ELR (cell line): ENCODE measurements around the gene EPHA2.

Experiments
- DNase-seq: peaks from one replicate; pipeline ENCODE4 v3.0.0-alpha.2; 2015; ENCODE audit warnings: low read depth

Gene EPHA2

DNA sequence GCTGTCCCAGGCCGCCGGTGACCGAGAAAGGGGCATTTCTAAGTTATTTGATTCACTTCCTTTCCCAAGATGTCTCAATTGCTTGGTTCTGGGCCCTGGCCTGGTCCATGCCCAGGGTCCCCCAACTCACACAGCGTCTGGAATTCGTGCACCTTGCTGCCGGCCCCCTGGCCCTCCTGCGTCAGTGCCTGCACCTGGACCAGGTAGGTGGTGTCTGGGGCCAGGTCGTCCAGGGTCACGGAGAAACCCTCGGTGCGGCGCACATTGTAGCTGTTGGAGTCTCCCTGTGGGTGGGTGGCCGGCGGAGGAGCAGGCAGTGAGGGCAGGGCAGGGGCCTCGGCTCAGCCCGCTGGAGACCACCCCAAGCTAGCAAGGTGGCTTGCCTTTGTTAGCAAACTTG lies 21.0 kb downstream of the EPHA2 start:
- DNase-seq: no peak

- DNase-seq: no peak
Measured at GRCh38 chr1:16134066-16134801, 21.6 kb downstream of the EPHA2 start.

DNA sequence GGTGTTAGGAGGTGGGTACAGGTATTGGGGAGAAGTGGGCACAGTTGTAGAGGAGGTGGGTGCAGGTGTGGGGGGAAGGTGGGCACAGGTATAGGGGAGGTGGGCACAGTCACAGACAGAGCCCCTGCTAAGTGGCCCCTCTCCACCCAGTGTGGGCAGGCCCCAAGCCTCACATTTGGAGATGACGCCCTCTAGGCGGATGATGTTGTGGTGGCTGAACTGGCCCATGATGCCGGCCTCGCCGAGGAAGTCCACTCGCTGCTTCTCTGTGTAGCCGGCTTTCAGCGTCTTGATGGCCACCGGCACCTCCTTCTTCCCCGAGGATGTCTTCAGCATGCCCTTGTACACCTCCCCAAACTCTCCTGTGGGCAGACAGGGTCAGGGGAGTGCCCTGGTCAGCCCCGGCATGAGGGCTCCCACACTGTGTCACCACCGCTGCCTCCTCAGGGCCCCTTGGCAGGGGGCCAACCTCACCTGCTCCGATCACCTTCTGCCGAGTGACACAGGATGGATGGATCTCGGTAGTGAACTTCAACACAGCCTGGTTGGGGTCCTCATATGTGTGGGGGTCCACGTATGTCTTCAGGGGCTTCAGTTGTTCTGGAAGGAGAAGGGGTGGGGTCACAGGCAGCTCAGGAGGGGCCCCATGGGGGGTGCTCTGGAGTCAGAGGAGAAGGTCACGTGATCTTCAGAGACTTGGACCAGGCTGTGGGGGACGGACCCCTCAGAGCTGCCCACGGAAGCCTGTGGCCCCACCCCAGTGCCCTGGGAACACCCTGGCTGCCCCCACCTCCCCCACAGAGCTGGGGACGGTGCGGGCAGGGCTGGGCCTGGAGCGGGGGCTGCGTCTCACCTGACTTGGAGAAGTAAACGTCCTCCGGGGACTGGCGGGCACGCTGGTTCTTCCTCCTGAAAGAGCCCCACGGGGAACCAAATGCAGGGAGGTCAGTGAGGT lies 22.6 kb downstream of the EPHA2 start:
- no peak for DNase-seq

GRCh38 chr1:16132325-16132785 lies 23.5 kb downstream of the EPHA2 start:
- no peak for DNase-seq

DNA sequence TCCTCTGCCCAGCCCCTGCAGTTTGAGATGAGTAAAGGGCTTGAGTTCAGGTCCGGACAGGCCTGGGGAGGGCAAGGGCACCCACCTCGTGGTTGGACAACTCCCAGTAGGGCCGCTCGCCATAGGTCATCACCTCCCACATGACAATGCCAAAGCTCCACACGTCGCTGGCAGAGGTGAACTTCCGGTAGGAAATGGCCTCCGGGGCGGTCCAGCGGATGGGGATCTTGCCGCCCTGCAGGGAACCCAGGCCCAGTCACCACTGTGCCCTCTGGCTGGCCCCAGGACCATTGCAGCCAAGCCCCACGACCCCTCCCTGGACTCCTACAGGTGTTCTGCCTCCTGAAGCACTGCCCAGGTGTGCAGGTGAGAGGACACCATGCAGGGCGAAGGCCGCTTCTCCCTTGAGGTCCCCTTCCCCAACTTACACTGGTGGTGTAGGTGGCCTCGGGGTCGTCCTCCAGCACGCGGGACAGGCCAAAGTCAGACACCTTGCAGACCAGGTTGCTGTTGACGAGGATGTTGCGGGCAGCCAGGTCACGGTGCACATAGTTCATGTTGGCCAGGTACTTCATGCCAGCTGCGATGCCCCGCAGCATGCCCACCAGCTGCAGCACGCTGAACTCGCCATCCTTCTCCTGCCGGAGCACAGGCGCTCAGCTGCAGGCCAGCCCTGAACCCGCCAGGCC lies 24.1 kb downstream of the EPHA2 start:
- DNase-seq: no peak

DNA sequence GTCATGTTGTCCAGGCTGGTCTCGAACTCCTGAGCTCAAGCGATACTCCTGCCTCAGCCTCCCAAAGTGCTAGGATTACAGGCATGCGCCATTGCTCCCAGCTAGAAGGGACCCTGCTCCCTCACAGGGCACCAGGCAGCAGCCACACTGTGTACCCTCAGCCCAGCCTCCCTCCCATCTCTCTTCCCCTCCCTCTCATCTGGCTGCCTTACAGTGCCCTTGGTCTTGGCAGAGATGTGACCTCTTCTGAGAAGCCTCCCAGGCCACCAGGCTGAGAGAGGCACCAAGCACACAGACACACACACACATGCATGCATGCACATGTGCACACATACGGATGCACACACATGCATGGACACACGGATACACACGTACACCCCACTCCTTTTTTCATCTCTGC lies 25.0 kb downstream of the EPHA2 start:
- DNase-seq: no peak

DNA sequence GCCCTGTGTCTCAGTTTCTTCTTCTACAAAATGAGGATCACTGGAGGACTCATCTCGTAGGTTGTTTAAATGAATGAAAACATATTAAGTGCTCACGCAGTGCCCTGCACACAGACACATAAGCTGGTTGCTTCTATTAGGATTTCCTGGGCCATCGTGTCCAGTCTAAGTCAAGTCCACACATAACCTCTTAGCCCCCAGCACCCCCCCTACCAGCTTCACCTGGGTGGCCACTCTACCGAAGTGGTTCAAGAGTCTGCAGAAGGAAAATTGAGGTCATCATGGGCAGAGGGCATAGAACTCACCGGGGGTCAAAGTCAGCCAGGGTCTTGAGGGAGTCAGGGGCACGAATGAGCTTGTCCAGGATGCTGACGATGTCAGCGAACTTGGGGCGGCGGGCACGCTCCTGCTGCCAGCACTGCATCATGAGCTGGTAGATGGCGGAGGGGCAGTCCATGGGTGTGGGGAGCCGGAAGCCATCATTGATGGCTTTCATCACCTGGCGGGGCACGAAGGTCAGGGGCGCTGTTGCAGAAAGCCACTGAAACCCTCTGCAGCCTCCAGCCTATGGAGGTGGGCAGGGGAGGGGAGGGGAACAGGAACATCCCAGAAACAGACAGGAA lies 25.8 kb downstream of the EPHA2 start:
- no peak for DNase-seq

- DNase-seq: no peak
Measured at GRCh38 chr1:16129316-16129715, 26.6 kb downstream of the EPHA2 start.

DNA sequence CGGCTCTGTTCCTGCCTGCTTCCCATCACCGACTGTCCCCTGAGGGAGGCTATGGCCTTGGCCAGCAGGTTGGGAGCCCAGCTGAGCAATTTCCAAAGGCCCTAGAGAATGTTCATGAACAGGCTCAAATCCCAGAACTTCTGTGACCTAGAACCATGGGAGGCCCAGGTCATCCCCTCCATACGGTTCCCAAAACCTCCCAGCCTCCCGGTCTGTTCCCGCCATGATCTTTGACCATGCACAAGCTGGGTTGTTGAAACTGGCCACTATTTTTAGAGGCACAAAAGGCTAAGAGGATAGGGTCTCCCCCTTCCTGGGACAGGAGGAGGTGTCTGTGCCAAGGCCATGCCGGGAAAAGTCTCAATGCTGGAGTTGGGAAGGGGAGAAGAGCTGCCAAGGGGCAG lies 27.5 kb downstream of the EPHA2 start:
- no peak for DNase-seq

- no peak for DNase-seq
Measured at GRCh38 chr1:16127676-16128337, 28.1 kb downstream of the EPHA2 start.

- DNase-seq: no peak
Measured at GRCh38 chr1:16126743-16127515, 28.9 kb downstream of the EPHA2 start.

- no peak for DNase-seq
Measured at GRCh38 chr1:16126160-16126559, 29.7 kb downstream of the EPHA2 start.

DNA sequence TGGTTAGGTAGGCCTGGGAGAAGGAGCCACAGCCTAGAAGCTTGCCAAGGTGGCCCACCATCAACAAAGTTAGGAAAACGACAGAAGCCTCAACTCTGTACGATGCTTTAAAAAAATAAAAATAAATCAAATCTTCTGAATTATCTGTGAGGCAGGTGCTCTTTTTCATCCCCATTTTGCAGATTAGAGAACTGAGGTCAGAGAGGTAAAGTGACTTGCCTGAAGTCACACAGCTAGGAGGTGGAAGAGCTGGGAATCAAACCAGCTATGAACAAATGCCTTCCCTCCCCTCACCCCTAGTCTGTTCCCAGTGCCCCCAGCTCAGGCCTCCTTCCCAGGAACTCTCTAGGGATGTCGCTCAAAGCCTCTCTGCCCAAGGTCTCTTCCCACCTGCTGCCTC lies 30.4 kb downstream of the EPHA2 start:
- DNase-seq: no peak

- no peak for DNase-seq
Measured at GRCh38 chr1:16125088-16125470, 30.8 kb downstream of the EPHA2 start.

DNA sequence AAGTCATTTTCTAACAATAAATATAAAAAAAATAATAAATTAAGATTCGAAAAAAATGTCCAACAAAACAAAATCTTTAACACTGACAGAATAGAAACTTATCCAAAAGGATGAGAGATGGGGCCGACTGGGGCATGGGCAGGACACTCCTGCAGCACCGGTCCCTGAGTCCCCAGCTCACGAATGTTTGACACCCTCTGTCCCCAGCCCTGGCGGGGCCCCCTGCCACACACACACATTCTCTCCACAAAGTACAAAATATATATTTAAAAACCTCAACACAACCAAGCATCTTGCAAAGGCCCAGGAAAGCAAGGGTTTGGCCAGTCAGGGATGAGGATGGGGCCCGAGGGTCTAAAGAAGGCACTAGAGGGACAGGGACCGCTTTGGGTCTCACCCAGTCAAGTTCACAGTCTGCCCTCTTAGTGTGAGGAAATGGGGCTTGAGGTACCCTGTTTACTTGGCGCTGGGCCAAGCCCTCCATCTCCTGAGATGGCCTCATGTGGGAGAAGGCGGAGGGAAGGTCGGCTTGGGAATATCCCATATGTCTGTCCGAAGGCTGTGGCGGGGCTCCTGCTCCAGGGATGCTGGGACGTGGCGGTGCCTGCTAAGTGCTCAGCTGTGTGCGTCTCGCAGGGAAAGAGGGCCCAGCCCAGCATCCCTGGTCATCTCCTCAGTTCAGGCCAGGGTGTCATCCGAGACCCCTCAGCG lies 31.3 kb downstream of the EPHA2 start:
- DNase-seq: no peak

DNA sequence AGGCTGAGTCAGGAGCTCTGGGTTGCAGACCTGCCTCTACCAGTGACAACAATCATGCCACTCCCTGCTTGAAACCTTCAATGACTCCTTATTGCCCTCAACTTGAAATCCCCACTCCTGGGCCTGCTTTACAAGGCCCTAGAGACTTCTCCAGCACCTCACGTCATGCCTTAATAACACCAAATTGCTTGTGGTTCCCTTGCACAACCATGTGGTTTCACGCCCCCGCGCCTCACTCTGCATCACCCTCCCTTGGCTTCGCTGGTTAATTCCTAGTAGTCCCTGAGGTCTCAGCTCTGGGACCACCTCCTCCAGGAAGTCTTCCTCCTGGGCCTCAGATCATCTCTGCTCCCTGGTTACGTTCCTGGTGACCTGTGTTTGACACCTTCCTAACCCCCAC lies 33.0 kb downstream of the EPHA2 start:
- DNase-seq: peak; percentile 67

- DNase-seq: no peak
Measured at GRCh38 chr1:16122350-16122881, 33.5 kb downstream of the EPHA2 start.

- DNase-seq: no peak
Measured at GRCh38 chr1:16120940-16121410, 34.9 kb downstream of the EPHA2 start.

DNA sequence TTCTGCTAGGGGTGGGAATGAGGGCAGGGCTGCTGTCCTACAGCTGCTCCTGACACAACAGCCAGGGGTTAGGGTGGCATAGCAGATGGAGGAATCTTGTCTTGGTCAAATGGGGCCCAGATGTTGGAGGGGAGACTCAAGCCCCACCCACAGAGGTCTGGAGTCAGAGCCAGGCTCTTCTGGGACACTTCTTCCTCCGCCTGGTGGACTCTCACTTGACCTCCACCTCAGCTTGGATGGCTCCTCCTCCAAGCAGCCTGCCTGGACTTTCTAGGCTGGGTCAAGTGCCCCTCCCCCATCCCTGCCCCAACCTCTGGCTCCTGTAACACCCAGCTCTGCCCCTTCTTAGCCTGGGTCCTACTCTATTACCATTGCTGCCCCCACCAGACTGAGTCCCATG lies 35.5 kb downstream of the EPHA2 start:
- DNase-seq: no peak

DNA sequence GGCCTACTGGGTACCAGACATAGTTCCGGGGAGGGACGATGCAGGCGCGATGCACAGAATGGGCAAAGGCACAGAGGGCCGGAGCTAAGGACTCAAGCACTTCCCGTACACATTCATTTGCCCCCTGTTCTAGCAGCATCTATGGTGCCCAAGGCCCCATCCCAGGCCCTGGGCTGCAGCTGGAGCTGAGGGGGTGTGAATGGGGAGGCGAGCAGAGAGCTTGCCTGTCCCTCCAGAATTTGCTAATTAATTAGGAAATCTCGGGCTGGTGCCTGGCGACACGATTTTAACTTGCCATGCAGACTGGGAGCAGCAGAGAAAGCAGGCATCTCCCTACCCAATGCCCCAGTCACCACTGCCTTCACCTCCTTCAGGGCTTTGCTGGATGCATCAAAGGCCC lies 35.9 kb downstream of the EPHA2 start:
- DNase-seq: no peak
